Measurements from ENCODE around the gene NMNAT3.

The NMNAT3 gene

DNA sequence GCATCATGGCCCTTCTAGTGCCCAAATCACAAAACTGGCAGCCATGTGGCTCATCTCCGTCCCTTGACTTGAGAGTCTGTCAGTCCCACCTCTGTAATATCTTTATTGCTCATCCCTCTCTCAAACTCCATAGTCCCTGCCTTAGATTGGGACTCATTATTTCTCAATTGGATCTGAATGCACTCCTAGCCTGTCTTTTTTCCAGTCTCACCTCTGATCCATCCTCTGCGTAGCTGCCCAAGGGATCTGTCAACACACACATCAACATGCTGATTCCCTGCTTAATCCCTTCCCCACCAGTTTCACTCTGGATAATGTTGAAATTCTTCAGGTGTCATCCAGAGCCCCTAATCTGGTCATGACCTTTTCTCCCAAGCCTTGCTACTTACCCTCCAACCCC is 39.3 kb downstream of the NMNAT3 start:
- in situ Hi-C loops (cut with HindIII; ENCODE audit: low sequenced_read_pairs): no loop called here
- H3K4me3 ChIP-seq (ENCODE audit: low read depth, low read length): no peak overlapping the region
- DNase-seq (ENCODE audit: low read depth): no peak
- TF ChIP-seq, protein P1, sequence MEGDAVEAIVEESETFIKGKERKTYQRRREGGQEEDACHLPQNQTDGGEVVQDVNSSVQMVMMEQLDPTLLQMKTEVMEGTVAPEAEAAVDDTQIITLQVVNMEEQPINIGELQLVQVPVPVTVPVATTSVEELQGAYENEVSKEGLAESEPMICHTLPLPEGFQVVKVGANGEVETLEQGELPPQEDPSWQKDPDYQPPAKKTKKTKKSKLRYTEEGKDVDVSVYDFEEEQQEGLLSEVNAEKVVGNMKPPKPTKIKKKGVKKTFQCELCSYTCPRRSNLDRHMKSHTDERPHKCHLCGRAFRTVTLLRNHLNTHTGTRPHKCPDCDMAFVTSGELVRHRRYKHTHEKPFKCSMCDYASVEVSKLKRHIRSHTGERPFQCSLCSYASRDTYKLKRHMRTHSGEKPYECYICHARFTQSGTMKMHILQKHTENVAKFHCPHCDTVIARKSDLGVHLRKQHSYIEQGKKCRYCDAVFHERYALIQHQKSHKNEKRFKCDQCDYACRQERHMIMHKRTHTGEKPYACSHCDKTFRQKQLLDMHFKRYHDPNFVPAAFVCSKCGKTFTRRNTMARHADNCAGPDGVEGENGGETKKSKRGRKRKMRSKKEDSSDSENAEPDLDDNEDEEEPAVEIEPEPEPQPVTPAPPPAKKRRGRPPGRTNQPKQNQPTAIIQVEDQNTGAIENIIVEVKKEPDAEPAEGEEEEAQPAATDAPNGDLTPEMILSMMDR (IDR thresholded peaks at IDR 0.05; ENCODE audit: low read depth, low read length, missing control alignments): no peak

- DNase-seq (ENCODE audit: low read depth): no peak
- in situ Hi-C loops (cut with HindIII; ENCODE audit: low sequenced_read_pairs): no loop called here
- H3K4me3 ChIP-seq (ENCODE audit: low read depth, low read length): no peak overlapping the region
- TF ChIP-seq, protein P1 (IDR thresholded peaks at IDR 0.05; ENCODE audit: low read depth, low read length, missing control alignments): no peak
Observed at GRCh38 chr3:139636511-139636910, 41.3 kb downstream of the NMNAT3 start.

DNA sequence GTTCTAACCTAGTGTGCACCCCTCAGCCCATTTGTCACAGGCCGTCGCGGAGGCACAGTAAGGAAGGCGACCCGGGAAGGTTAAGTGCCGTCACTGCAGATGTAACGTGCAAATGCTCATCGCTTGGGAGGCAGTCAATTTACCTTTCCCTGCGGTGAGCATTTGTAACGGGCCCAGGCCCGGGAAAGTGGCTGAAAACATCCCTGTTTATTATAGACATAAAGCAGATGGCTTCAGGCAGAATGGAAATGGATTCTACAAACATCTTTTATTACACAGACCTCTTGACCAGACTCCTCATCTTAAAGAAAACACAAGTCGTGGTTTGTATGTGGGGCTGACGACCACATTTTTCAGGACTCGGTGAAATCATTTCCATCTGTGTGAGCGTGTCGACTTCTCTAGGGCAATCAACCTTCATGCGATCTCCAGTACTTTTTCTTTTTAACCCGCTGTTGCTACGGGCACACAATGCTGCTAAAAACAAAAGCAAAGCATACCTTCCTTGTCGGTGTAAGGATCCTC is 43.6 kb downstream of the NMNAT3 start:
- DNase-seq (ENCODE audit: low read depth): no peak
- H3K4me3 ChIP-seq (ENCODE audit: low read depth, low read length): no peak overlapping the region
- TF ChIP-seq, protein P1 (IDR thresholded peaks at IDR 0.05; ENCODE audit: low read depth, low read length, missing control alignments): no peak
- in situ Hi-C loops (cut with HindIII; ENCODE audit: low sequenced_read_pairs): no loop called here

GRCh38 chr3:139633511-139633910 is 44.3 kb downstream of the NMNAT3 start:
- in situ Hi-C loops (cut with HindIII; ENCODE audit: low sequenced_read_pairs): no loop called here
- DNase-seq (ENCODE audit: low read depth): no peak
- TF ChIP-seq, protein P1 (IDR thresholded peaks at IDR 0.05; ENCODE audit: low read depth, low read length, missing control alignments): no peak
- no peak overlapping the region for H3K4me3 ChIP-seq (ENCODE audit: low read depth, low read length)

- DNase-seq (ENCODE audit: low read depth): peak; percentile 22
- in situ Hi-C loops (cut with HindIII; ENCODE audit: low sequenced_read_pairs): no loop called here
- no peak overlapping the region for H3K4me3 ChIP-seq (ENCODE audit: low read depth, low read length)
Observed at GRCh38 chr3:139630542-139630941, 47.2 kb downstream of the NMNAT3 start.

GRCh38 chr3:139629033-139629432 is 48.7 kb downstream of the NMNAT3 start:
- in situ Hi-C loops (cut with HindIII; ENCODE audit: low sequenced_read_pairs): no loop called here
- H3K4me3 ChIP-seq (ENCODE audit: low read depth, low read length): no peak overlapping the region
- TF ChIP-seq, protein P1 (IDR thresholded peaks at IDR 0.05; ENCODE audit: low read depth, low read length, missing control alignments): no peak
- no peak for DNase-seq (ENCODE audit: low read depth)

More at GRCh38 chr3:139630542-139630941, 47.2 kb downstream of the NMNAT3 start:
- TF ChIP-seq, protein P1 (IDR thresholded peaks at IDR 0.05; ENCODE audit: low read depth, low read length, missing control alignments): no peak
